Central memory CD4-positive, alpha-beta T cell (primary cell): Measurements from ENCODE around the gene ZNF346.
A peak's percentile ranks its signal among the peaks of the same experiment; 100 is the strongest.

Source experiments
- DNase-seq: peaks from one replicate; pipeline ENCODE4 v3.0.0; 2022

ZNF346 gene

DNA sequence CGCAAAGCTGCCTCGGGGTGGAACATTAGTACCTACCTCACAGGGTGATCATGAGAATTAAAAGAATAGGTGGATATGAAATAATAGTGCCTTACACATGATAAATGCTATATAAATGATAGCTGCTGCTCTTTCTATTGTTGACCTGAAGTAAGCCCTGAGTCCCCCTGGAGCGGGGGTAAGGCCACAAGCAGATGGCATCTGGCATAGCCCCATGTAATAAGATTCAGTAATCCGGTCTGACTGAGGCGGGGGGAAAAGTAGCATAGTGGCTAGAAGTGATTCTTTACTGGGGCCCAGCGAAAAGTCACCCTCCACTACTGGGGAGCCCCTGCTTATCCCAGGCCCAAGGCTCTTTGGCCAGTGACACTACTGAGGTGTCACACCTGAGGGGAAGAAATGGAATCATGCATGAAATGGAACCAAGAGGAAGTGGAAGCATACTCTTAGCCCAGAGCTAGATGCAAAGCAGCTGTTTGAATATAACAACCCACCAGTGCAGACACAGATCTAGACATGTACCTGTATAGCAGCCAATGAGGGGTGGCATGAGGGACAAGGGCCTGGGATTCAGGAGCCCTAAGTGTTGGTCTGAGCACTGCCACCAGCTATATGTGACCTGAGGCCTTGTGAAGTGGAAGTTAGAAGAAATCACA is 48.2 kb downstream of the ZNF346 start:
- DNase-seq, result no peak

DNA sequence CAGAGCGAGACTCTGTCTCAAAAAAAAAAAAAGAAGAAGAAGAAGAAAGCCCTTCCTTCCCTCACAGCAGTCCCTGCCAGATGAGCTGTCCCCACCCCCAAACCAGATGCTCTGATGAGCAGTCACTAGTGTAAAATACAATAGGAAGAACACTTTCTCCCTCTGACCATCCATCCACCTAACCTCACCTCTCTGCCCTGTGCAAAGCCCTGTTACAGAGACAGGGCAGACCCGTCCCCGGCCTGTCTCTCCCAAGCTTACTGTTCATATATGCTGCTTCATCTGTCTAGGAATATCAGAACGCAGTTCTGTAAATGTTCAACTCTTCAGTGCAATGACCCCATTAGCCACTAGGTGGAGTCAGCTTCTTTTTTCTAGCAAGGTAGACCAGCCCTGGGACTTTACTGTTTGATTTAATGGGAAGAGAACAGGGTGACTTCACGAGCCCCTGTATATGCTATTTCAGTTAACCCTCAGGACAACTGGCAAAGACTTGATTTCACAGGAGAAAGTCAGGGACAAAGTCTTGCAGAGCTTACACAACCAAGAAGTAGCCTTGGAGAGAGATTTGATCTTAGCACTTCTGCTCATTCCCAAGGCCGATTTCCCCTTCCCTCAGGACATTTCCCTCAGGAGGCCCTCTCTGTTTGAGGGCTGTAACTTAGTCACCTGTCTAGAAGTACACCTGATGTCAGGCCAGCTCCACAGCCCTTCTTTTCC is 49.3 kb downstream of the ZNF346 start:
- peak; percentile 46 for DNase-seq

DNA sequence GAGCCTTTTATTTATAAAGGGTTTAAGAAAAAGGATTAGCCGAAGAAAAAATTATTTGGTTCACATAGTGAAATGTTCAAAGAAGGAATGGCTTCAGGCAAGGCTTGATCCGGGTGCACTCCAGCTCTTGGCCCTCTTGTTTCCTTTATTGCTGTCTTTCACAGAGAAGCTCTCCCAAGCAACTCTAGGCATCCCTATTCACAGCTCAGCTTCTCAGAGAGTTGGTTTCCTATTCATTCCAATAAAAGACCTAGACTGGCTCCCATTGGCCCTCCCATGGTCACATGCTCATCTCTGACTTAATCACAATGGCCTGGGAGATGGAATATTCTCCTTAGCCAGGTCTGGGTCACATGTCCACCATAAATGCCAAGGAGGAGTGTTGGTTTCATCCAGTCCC is 54.8 kb downstream of the ZNF346 start:
- no peak for DNase-seq

DNA sequence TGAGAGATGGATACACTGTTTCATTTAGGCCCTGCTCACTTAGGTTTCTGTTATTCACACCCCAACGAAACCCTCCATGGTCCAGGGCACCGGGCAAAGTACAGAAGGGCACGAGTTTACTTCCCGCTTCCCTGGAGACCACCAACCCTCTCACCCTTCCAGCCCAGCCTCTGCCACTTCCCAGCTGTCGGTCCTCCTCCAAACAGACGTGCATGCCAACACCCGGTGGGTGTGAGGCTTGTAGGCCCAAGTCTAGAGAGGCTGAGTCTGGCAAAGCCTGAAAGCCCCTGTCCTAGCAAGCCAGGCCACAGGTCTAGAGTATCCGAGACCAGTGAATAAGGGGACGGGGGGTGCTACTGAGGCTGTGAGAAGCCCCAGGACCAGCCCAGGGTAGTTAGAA is 57.1 kb downstream of the ZNF346 start:
- no peak for DNase-seq

DNA sequence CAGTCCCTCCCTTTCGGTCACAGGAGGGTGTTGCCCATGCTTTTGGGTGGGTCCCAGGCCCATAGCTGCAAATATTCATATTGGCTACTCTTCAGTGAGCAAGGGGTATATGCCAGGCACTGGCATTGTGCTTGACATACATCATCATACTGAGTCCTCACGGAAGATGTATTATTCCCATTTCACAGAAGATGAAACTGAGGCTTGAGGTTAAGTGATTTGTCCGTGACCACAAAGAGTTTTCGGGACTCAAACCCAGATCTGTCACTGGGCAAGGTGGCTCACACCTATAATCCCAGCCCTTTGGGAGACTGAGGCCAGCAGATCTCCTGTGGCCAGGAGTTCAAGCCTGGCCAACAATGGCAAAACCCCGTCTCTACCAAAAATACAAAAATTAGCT is 57.8 kb downstream of the ZNF346 start:
- no peak for DNase-seq

DNA sequence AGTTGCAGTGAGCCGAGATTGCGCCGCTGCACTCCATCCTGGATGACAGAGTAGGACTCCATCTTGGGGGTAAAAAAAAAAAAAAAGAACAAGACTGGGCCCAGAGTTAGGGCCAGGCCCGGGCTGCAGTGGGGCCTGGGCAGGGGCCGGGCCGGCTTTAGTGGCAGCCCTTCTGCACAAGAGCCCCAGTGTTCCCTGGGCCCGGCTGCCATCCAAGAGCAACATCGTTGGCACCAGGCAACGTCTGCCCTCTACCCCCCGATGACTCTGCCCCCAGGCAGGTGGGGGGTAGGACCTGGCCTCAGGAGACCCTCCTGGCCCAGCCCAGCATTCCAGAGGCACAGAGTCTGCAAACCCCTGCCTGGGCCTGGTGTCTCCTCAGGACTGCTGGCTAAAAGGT is 59.4 kb downstream of the ZNF346 start:
- no peak for DNase-seq

DNA sequence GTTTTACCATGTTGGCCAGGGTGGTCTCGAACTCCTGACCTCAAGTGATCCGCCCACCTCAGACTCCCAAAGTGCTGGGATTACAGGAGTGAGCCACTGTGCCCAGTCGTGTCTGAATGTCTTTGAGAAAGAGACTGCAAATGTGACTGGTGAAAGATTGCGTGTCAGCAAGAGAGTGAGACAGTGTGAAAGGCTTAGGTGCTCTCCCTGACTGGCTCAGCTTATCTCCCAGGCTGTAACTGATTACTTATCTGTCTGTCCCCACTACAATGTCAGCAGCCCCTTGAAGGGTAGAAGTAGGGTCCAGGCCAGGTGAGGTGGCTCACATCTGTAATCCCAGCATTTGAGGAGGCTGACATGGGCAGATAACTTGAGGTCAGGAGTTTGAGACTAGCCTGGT is 60.9 kb downstream of the ZNF346 start:
- no peak for DNase-seq

DNA sequence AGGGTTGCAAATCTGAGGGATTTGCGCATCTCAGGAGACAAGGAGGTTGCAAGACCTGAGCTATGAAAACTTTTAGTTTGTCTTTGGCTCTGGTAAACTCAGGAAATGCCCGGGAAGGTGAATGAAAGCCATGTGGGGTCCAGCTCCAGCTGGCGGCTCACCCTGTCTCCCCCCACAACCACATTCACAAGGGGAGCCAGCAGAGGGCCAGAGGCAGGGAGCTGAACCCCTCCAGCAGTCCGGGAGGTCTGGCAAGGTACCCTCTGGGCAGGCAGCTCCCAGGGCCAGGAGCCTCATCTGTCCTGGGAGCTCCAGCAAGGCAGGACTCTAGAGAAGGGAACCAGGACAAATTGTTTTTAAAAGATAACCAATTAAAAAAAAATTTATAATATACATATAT is 61.7 kb downstream of the ZNF346 start:
- DNase-seq, result no peak

DNA sequence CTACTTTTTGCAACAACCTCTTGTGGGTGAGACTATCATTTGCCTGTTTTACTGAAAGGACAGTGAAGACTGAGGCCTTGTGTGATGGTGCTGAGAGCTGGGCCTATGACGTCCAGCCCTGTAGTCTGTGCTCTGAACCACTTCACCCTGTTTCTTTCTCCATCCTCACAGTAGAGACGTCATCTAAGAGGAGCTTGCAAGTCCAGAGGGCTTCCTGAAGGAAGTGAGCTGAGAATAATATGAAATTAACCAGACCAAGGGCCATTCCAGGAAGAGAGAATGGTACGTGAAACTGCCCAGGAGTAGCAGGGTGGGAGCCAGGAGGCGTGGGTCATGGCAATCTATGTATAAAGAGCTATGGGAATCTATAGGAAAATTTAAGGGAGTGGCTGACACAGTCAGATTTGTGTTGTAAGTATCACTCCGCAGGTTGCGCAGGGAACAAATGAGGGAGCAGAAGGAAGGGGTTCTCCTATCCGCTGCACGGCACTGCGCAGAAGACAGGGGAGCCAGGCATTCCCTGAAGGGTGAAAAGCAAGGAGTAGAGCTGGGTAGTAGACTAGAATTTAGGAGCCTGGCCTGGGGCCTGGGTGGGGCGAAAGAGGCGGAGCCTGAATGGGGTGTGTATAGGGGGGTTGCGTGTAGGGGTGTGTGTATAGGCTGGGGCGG is 63.6 kb downstream of the ZNF346 start:
- no peak for DNase-seq

DNA sequence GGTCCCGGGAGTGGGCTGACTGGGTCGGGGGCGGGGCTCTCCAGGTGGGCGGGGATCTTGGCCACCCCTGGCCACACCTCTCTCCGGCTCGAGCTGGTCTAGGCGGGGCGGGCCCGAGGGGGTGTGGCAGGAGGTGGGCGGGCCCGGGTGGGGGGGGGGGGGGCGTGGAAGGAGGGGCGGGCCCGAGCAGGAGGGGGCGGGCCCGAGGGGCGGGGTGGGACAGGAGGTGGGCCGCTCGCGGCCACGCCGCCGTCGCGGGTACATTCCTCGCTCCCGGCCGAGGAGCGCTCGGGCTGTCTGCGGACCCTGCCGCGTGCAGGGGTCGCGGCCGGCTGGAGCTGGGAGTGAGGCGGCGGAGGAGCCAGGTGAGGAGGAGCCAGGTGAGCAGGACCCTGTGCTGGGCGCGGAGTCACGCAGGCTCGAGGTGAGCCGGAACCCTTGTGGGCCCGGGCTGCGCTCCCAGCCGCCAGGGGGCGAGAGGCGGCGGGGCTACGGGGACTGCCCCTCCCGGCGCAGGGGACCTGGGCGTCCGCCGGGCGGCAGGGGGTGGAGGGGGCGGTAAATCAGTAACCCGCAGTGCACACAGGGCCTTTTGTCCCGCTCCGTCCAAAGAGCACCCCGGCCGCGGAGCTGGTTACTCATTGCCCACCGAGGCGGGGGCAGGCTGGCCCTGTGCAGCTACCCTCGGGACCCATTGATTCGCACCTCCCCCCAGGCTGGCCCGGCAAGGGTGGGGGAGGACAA is 64.3 kb downstream of the ZNF346 start, which contains the start of gene FGFR4:
Gene FGFR4, plus strand, starts transcription at position 262 of the 744 bp plus-strand sequence. CDS start 2,688 bp downstream, outside the sequence.
- peak; percentile 66 for DNase-seq

DNA sequence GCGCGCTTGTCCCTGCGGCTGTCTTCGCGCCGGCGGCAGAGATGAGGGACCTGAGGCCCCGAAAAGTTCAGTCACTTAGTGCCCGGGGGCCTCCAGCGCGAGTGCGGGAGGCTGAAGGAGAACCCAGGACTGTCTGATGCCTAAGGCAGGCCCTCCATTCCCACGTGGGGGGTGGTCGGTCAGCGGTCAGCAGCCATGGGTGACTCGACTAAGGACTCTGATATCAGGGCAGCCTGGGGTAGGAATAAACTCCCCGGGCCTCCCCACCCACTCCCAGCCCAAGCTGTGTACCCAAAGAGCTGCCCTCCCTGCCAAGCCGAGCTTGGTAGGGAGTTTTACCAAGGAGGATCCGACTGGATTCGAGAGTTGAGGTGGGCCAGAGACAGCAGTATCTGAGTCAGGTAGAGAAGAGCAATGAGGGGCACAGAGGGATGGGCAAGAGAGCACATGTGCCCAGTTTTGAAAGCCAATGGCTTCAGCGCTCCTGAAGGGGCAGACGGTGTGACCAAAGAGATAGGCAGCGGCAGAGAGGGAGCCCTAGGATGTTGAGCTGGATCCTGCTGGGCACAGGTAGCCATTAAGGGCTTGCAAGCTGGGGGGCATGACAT is 65.0 kb downstream of the ZNF346 start:
- DNase-seq, result no peak

DNA sequence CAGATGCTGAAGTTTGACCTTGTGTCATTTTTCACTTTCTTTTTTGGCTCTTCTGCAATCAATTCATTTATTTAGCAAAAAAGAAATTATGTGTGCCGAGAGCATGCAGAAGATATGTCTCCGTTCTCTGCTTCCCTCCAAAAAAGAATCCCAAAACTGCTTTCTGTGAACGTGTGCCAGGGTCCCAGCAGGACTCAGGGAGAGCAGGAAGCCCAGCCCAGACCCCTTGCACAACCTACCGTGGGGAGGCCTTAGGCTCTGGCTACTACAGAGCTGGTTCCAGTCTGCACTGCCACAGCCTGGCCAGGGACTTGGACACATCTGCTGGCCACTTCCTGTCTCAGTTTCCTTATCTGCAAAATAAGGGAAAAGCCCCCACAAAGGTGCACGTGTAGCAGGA is 66.6 kb downstream of the ZNF346 start:
- no peak for DNase-seq

DNA sequence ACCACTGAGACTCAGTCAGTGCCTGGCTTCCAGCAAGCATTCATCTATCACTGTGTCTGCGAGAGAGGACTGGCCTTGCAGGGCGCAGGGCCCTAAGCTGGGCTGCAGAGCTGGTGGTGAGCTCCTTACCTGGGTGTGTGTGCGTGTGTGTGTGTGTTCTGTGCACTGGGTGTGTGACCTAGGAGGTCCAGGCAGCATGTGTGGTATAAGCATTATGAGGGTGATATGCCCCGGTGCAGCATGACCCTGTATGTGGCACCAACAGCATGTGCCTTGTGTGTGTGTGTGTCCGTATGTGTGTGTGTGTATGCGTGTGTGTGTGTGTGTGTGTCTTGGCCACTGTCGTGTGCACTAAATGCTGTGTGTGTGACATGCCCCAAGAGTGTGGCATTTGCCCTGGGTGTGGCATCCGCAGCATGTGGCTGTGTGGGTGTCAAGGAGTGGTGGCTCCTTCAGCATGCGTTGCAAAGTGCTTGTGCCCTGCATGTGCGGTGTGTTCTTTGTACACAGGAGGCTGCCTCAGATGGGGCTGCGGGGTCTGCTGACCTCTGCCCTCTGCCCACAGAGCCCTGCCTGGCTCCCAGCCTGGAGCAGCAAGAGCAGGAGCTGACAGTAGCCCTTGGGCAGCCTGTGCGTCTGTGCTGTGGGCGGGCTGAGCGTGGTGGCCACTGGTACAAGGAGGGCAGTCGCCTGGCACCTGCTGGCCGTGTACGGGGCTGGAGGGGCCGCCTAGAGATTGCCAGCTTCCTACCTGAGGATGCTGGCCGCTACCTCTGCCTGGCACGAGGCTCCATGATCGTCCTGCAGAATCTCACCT is 67.5 kb downstream of the ZNF346 start:
- DNase-seq, result no peak

DNA sequence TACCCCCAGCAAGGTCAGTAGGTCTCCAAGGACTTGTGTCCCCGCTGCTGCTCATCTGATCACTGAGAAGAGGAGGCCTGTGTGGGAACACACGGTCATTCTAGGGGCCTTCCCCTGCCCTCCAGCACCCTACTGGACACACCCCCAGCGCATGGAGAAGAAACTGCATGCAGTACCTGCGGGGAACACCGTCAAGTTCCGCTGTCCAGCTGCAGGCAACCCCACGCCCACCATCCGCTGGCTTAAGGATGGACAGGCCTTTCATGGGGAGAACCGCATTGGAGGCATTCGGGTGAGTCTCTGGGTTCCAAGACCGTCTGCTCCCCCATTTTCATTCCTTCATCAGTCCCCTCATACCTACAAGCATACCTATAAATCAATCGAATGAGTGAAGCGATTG is 68.3 kb downstream of the ZNF346 start:
- DNase-seq, result no peak

DNA sequence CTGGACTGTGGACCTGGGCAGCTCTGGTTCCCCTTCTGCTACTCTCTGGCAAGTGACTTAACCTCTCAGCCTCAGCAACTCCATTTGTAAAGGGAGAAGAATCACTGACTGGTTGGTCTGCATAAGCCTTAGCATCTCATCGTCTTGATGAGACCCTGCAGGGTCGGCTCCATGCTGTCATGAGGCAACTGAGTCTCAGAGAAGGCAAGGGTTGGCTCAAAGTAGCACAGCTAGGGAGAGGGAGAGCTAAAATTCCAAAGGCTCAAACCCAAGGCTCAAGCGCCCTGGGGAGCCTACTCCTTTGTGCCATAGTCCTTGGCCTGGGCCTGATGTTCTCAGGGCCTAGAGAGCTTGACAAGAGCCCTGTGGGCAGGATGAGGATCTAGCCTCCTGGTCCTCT is 68.7 kb downstream of the ZNF346 start:
- DNase-seq, result no peak

DNA sequence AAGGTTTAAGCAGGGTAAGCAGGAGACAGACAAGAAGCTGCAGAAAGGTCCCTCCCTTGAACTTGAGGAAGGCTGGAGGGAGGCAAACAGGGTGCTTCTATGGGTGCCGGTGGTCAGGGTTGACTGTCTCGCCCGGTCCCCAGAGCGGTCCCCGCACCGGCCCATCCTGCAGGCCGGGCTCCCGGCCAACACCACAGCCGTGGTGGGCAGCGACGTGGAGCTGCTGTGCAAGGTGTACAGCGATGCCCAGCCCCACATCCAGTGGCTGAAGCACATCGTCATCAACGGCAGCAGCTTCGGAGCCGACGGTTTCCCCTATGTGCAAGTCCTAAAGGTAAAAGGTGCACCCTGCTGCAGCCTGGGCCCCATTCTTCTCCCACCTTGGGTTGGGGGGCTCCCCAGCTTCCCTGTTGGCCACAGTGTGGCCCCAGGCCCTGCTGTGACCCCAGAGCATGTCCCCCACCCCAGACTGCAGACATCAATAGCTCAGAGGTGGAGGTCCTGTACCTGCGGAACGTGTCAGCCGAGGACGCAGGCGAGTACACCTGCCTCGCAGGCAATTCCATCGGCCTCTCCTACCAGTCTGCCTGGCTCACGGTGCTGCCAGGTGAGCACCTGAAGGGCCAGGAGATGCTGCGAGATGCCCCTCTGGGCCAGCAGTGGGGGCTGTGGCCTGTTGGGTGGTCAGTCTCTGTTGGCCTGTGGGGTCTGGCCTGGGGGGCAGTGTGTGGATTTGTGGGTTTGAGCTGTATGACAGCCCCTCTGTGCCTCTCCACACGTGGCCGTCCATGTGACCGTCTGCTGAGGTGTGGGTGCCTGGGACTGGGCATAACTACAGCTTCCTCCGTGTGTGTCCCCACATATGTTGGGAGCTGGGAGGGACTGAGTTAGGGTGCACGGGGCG is 69.9 kb downstream of the ZNF346 start:
- no peak for DNase-seq

DNA sequence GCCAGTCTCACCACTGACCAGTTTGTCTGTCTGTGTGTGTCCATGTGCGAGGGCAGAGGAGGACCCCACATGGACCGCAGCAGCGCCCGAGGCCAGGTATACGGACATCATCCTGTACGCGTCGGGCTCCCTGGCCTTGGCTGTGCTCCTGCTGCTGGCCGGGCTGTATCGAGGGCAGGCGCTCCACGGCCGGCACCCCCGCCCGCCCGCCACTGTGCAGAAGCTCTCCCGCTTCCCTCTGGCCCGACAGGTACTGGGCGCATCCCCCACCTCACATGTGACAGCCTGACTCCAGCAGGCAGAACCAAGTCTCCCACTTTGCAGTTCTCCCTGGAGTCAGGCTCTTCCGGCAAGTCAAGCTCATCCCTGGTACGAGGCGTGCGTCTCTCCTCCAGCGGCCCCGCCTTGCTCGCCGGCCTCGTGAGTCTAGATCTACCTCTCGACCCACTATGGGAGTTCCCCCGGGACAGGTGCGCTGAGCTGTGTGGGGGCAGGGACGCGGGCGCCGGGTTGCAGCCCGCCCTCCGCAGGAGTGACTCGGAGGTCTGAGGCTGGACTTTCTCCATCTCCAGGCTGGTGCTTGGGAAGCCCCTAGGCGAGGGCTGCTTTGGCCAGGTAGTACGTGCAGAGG is 70.7 kb downstream of the ZNF346 start:
- DNase-seq, result no peak

DNA sequence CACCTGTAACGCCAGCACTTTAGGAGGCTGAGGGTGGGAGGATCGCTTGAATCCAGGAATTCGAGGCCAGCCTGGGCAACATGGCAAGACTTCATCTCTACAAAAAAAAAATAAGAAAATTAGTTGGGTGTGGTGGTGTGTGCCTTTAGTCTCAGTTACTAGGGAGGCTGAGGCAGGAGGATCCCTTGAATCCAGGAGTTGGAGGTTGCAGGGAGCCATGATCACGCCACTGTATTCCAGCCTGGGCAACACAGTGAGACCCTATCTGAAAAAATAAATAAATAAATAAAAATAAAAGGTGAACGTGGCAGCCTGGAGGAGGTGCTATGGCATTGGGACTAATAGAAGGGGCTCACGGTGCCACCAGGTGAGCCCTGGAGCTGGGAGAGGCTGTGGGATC is 71.3 kb downstream of the ZNF346 start:
- no peak for DNase-seq

DNA sequence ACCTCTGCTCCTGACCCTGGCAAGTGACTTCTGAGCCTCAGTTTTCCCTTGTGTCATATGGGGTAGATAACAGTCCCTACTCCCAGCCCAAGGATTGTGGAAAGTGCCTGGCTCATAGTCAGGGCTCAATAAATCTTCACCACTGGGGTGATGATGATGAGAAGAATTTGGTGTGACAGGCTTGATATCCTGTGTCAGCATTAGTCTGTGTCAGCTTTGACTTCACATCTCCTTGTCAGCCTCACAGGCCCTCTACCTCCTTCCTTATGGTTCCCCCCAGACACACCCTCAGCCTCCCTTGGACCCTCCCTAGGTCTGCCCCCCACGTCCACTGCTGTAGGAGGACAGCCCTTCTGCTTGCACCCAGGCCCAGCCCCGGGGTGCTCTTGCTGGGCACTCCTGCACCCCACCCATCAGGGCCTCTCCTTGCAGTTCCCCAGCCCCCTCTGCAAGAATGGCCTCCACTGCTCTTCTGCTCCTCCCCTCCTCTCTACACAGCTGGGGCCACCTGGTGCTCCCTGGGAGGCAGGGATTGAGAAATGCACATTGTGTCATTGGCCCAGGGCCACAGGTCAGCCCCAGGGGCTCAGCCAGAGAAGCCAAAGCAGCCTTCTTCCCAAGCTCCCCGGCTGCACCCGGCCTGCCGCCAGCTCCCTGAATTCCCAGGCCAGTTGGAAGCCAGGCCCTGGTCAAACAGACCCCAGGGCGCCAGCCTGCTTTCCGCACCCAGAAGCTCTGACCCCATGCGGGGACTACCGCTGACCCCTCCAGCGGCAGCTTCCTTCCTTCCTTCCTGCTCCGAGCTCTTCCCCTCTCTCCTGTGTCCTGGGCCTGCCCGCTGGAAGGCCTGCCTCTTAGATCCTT is 72.0 kb downstream of the ZNF346 start:
- DNase-seq, result no peak
